Sciatic nerve (tissue), 2 donors: ENCODE results near the gene MEX3B. TPM values are rescaled to one million over a fixed set of nuclear protein-coding genes. Genes with fewer than 3 reads are reported as not detected.
"Not testable (repeated sequence)": the region's sequence is repeated elsewhere in the genome, so short reads cannot be mapped to it uniquely, and the experiment has no call there.

Experiments
- ATAC-seq: fragments of 200-7000 bp; cut with Tn5 transposase; one replicate; pipeline ENCODE4 v1.9.1; 2020; ENCODE audit warnings: mild to moderate bottlenecking, moderate library complexity
- DNase-seq: peaks from one replicate; pipeline ENCODE4 v3.0.0-alpha.2; 2020; ENCODE audit warnings: low spot score
- intact Hi-C: fragments of 100-400 bp; cut with DNase I; formaldehyde crosslinking; loops from one replicate; pipeline ENCODE4 v1.14.2; 2022
- total RNA-seq: library from RNA; stranded (reverse); fragmentation: NEBNext Ultra II Directional; extraction: Animal tissue kit (Norgen Biotek cat#: 25700); gene quantifications from one replicate; pipeline ENCODE4 v1.2.1, GENCODE V29; 2021
- donor health status: DM: no; HTN: no; CAD: no.
- donor health status: DM: no; HTN: no; CAD: no.

Gene MEX3B
- total RNA-seq, 1 donor from 2014 or later, result 3.3 TPM

DNA sequence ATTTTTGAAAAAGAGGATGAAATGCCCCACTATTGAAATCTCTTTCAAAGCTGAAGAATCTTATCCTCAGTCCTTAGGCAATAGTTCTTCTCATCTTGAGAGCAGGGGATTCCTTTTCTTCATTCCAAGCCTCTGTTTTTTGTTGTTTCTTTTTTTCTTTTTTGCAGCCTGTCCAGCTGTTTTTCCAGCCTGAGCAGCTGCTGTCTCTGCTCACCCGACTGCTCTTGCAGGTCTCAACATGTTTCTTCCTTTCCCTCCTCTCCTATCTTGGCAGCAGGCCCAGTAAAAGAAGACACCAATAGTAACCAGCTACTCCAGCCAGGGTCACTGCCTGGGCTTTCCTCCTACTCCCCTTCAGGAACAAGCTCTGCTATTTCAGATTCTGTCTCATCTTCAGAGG lies 23.8 kb downstream of the MEX3B start:
- intact Hi-C loops, result no loop called here
- ATAC-seq (peak; percentile 74), DNase-seq (no peak)

- no peak for DNase-seq
- intact Hi-C loops, result no loop called here
- no peak for ATAC-seq
These were observed 25.0 kb downstream of the MEX3B start for GRCh38 chr15:82020625-82021394.

DNA sequence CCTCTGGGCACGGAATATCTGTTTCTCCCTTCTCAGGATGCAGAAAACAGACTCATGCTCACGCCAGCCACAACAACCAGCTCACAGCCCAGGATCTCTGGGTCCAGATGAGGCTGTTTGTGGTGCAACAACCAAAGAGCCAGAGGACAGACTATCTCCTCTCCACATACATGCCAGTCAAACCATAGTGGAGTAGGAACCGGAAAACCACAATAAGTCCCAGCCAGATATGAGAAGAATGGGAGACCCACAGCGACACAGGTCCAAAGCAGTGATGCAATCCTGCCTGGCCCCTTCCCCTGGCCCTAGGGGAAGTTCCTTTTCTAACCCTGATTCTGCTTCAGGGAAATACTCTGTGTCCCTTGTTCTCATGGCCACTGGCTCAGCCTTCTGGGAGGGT lies 27.6 kb downstream of the MEX3B start:
- no peak for ATAC-seq
- DNase-seq, result no peak
- intact Hi-C loops, result no loop called here

DNA sequence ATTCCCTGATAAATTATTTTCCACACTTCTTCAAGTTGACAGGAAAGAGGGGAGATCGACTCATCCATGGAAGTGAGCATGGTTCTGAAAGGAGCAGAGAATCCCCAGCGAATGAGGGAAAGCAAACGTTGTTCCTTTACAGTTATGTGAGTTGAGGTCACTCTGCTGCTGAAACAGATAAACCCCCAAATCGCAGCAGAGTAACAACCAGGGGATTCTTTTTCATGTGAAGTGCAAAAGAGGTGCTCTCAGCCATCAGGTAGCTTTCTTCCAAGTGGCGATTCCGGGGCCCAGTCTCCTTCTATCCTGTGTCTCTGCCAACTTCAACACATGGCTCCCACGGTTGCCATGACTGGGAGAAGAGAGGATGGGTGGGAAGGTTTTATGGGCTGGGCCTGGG lies 28.2 kb downstream of the MEX3B start:
- intact Hi-C loops, result no loop called here
- ATAC-seq, result no peak
- DNase-seq, result no peak

GRCh38 chr15:82014989-82015388 lies 30.8 kb downstream of the MEX3B start:
- intact Hi-C loops, result no loop called here
- ATAC-seq, result no peak
- DNase-seq, result no peak

DNA sequence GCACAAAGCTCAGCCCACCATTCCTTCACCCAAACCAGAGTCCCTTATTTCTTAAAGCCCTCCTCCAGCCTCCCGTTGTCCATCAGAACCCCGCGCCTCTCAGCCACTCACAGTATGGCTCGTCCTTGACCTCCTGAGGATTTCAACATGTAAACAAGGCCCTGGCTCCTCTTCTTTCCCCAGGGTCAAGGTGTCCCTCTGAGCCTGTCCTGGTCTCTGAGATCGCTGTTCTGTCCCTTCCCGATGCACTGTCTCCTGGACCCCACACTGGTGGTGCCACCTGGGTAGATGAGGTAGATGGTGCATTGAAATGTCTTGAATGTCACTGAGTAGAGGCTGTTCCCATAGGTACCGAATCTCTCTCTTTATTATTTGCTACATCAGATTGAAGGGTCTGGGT lies 32.9 kb downstream of the MEX3B start:
- ATAC-seq (no peak), DNase-seq (no peak)
- intact Hi-C loops, result no loop called here

- intact Hi-C loops, result no loop called here
- ATAC-seq, result no peak
- no peak for DNase-seq
These were observed 40.6 kb downstream of the MEX3B start for GRCh38 chr15:82005239-82005638.

GRCh38 chr15:82003916-82004315 lies 41.9 kb downstream of the MEX3B start:
- ATAC-seq, result no peak
- intact Hi-C loops, result no loop called here
- no peak for DNase-seq

GRCh38 chr15:81995081-81995480 lies 50.7 kb downstream of the MEX3B start:
- ATAC-seq, intact Hi-C loops, DNase-seq: not testable (repeated sequence)

- intact Hi-C loops, result no loop called here
- DNase-seq, result no peak
- no peak for ATAC-seq
These were observed 53.3 kb downstream of the MEX3B start for GRCh38 chr15:81992523-81992922.

Other genes starting within 250 kb of the MEX3B start
- 16.0 TPM for gene EFL1, start 216.7 kb upstream of the MEX3B start, total RNA-seq
- 2.0 TPM for gene SAXO2, start 216.8 kb upstream of the MEX3B start, total RNA-seq